Posterior vena cava (tissue), 2 donors: Measurements from ENCODE around the gene LRTM2. TPM values are rescaled to one million over a fixed set of nuclear protein-coding genes. Genes with fewer than 3 reads are reported as not detected.
"Not testable (repeated sequence)": the region's sequence is repeated elsewhere in the genome, so short reads cannot be mapped to it uniquely, and the experiment has no call there.

Experiments
- DNase-seq: peaks from one replicate; pipeline ENCODE4 v3.0.0-alpha.2; 2020; ENCODE audit warnings: low spot score
- intact Hi-C, 2 donors: fragments of 100-400 bp; cut with DNase I; formaldehyde crosslinking; loops; one replicate each; pipeline versions ENCODE4 v1.14.1 to v1.14.2; 2022 to 2023
- total RNA-seq, 2 donors: library from RNA; stranded (reverse); fragmentation: NEBNext Ultra II Directional; extraction: Animal tissue kit (Norgen Biotek cat#: 25700); gene quantifications; one replicate each; pipeline ENCODE4 v1.2.1, GENCODE V29; 2021
- donor health status: DM: yes; HTN: yes; CAD: no.
- donor health status: DM: yes; HTN: yes; CAD: no.

The LRTM2 gene
- total RNA-seq, 2 donors from 2014 or later: not detected

DNA sequence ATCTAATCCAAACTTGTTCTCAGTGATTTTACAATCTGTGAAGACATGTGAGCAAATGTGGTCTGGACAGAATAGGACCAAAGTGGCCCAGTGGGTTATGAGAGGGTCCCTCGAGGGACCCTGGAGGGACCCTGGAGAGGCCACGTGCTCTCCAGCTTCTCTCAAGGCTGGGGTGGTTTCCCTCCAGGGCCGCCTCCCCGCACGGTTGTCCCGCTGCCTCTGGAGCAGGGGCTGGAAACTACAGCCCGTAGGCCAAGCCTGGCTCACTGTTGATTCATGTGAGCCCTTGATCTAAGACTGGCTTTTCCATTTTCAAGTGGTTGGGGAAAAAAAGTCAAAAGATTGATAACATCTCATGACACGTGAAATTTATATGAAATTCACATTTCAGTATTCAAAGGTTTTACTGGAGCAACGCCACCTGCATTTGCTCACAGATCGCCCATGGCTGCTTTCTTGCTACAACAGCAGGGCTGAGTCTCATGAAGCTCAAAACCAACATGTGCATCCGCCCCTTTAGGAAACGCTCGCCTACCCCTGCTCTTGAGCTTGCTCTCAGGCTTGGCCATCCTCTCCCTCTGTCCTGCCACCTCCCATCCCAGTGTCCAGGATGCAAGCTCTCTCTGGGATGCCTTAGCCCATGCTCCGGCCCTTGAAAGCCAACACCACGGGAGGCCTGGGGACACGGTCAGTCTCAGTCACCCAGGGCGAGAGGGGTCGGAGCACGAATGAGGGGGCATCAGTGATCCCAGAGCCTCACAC is 12.1 kb upstream of the LRTM2 start:
- intact Hi-C loops: loop anchor here in 1 of 2 donors (10.0 kb wide), 1 partner anchor 477 kb away; no protein-coding TSS in a partner anchor
- peak; percentile 56 for DNase-seq

DNA sequence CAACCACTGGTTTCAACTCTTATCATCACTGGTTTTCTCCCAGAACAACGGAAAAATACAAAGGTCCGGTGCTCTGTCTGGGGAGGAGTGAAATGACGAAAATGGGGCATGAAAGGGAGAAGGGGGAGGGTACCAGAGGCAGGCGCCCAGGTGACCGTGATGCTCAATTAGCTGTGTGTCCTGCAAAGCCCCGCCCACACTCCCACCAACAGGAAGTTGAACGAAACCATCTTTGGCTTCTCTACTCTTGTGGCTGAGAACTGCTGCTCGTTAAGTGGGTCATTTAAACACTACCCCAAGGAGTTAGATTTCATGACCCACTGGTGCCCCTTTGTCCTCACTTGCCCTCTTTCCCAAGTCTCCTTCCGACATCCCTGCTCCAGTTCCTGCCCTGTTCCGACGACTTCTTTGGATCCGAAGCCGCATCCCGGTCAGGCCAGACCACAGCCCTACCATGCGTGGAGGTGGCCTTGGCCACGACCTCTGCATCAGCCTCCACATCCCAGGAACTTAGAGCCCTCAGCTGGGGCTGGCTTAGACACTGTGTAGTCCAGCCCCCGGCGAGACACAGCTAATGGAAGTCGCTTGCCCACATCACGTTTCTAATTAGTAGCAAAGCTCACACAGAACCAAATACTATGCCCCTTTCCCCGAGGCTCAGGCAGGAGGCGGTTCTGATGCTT is 11.4 kb upstream of the LRTM2 start:
- DNase-seq: peak; percentile 40
- intact Hi-C loops: loop anchor here in 1 of 2 donors (10.0 kb wide), 1 partner anchor 476 kb away; no protein-coding TSS in a partner anchor

DNA sequence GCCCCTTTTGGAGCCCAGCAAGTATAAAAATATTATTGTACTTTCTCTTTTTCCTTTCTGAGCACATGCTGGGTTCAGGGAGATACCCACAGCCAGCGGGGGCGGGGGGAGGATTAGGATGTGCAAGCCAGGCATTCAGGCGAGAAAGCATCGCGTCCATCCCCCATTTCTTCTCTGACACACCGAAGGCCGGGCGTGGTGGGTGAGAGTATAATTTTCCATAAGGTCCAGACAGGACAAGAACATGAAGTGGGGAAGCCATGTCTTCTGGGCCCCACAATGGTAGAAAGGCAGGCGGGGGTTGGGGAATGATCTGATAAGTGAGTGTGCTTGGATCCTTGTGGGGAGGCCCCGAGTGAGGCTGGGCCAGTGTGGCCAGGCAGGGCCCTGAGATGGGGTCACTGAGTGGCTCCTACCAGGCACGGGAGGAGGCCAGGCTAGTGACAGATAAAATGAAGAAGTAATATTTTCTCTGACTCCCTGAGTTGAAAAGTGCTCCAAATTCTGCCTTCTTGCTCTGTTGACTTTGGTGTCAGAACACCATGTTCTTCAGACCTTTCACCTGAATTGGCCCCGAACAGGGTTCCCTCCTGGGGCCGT is 10.7 kb upstream of the LRTM2 start:
- intact Hi-C loops: loop anchor here in 1 of 2 donors (10.0 kb wide), 1 partner anchor 475 kb away; no protein-coding TSS in a partner anchor
- no peak for DNase-seq

DNA sequence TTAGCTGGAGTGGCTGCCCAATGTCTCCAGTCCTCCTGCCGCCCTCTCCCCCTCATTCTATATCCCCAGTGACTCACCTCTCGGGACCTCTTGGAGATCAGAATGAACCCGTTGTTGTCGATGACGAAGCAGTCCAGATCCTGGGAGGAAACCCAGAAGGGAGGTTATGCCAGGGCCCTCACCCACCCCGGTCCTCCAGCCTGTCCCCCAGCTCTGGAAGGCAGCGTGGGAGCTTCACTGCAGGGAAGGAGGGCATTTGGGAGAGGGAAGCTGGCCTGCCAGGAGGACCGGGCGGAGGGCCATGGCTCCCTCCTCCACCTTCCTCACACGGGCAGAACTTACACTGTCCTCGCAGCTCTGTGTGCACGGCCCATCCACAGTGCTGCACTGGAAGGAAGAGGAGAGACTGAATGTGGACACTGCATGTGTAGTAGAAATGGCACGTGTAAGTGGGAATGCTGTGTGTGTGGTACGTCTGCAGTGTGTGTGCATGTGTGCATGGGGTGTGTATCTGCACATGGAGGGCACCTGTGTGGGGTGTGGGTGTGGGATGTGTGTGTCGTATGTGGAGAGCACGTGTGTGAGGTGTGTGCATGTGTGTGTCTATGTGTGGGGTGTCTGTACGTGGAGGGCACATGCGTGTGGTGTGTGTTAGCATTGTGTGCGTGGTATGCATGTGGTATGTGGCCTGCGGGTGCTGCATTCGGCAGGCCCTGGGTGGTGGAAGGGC is 10.0 kb upstream of the LRTM2 start:
- DNase-seq: no peak
- intact Hi-C loops: no loop called here

DNA sequence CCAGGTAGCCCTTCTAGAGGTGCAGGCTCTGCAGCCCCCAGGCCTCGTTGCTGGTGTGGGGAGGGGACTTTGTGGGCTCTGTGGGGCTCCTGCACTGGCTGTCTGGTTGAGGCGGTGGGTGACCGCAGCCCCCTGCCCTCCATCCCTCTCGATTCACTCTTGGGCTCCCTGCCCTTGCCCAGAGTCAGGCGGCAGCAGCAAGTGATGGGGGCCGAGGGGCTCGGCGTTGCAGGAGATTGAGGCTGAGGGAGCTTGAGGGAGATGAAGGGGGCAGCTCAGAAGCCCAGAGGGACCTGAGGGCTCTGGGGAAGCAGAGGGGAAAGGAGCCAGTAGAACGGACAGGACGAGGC is 9.5 kb upstream of the LRTM2 start:
- intact Hi-C loops: no loop called here
- no peak for DNase-seq

DNA sequence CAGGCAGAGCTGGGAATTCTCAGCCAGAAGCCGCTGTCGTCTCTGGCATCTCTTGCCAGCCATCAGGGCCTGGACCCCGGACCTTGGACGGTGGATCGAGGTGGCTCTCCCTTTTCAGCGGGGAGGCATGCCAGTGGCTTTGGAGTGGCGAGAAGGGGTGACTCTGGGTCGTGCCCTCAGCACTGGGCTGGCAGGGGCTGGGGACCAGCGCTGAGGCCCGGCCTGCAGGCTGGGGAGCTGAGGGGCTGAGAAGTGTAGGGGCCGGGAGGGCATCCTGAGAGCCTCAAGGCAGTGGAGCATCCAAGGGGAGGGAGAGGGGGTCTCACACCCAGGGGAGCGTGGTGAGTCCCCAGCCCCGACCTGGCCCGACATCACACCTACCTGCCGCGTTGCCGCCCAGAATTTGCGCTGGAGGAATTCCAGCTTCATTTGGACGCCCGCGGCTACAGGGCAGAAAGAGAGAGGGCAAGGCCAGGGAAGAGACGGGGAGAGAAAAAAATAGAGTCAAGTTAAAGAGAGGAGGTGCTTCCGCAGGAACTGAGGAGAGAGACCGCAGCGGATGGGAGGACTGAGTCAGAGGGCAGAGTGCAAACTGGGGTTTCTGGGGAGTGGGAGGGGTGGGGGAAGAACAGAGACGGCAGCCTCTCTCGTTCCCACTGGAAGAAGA is 9.0 kb upstream of the LRTM2 start:
- no peak for DNase-seq
- intact Hi-C loops: no loop called here

DNA sequence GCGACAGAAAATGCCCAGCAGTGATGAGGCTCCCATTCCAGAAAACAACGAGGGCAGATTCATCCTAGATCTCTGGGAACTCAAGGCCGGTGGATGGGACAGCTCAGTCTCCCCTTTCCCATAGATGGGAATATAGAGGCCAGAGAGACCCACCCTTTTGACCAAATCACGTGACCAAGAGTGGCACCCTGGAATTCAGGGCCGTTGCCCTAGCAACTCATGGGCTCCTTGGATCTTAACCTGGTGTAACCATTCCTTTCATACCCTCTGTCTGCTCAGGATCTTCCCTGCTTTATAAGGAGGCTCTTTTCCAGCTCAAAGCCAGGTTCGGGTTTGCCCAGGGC is 8.4 kb upstream of the LRTM2 start:
- intact Hi-C loops: no loop called here

DNA sequence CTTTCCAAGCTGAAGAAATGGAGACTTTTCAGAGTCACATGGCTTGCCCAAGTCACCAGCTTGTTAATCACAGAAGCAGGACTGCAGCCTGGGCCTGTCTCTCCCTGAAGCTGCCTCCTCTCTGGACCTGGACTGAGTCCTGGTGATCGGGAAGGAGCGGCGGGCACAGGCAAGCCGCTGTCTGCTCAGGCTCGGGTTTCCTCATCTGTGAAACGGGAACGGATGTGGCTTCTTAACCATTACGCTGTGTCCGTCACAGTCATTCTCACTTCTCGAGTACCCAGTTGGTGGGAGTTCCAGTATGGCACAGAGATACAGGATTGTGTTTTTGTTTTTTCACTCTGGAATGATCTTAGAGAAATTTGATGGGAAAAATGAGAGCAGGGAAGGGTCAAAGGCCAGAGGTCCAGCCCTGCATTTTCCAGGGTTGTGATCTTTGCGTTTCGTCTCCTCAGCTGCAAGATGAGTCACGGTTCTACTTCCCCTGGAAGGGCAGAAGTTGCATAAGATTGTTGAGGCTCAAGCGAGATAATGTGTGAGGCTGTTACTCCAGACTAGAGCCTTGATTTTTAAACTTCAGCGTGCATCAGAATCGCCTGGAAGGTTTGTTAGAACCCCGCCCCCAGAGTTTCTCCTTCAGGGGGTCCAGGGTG is 7.6 kb upstream of the LRTM2 start:
- intact Hi-C loops: no loop called here
- no peak for DNase-seq

More for the DNA sequence above, 8.4 kb upstream of the LRTM2 start:
- no peak for DNase-seq

DNA sequence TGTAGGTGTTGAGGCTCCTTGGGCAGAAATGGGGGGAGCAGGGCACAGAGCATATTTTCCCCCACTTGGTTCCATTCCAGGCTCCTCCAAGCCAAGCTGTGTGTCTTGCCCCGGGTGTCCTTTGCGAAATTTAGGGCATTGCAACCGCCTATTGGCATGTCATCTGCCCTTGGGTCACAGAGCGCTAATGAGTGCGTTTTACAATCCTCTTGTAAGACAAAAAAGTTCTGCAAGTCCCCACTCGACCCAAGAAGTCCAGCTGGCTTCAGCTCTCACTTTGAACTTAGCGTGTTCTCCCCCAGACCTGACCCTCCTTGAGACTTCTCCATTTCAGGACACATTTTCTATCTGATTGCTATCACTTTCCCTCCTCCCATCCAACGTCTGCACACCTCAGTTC is 6.1 kb upstream of the LRTM2 start:
- intact Hi-C loops: no loop called here
- no peak for DNase-seq

DNA sequence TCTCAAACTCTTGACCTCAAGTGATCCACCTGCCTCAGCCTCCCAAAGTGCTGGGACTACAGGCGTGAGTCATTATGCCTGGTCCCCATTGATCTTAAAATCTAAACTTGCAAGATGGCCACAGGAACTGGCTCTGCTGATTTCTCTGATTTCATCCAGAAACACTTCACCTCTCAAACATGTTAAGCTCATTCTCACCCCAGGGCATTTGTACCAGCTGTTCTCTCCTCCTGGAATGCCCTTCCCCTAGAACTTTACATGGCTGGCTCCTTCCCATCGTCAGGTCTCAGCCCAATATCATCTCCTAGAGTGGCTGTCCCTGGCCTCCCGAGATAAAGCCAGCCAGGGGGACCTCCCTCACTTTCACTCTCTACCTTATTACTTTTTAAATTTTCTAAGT is 5.3 kb upstream of the LRTM2 start:
- DNase-seq: no peak
- intact Hi-C loops: no loop called here

DNA sequence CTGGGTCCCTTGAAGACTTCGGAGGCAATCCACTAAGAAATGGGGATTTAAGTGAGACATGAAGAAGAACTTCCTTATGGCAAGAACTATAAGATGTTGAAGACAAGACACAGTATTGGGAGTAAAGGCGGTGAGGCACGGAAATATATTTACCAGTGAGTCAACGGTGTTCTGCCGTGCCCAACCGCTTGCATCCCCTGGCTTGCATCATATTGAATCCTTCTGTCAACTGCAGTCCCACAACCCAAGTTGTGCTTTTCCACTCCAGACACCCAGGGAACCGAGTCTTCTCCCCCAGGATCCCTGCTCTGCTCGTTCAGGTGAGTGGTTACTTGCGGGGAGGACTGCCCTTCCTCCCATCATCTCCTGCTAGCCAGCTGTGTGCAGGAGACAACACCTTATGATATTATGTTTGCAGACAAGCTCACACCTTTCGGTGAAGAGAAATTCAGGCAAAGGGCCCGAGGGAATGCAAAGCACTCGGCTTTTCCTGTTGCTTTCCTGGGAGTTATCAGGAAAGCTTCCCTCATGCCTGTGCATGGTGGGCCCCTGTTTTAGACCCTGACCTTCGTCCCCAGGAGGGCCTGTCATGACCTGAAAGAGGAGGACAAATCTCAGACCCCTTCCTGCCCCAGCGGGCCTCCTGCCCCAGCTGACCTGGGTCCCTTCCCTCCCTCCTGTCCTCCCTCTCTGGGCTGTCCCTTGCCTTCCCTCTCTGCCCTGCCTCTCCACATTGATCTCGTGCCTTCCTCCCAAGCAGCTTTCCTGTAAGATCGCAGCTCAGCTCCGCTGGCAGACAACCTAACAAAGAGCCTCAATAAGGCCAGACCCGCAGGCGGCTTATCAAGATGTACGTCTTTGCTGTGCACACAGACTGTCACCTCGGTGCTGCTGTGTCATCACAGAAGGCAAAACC is 4.3 kb upstream of the LRTM2 start:
- DNase-seq: no peak
- intact Hi-C loops: no loop called here

DNA sequence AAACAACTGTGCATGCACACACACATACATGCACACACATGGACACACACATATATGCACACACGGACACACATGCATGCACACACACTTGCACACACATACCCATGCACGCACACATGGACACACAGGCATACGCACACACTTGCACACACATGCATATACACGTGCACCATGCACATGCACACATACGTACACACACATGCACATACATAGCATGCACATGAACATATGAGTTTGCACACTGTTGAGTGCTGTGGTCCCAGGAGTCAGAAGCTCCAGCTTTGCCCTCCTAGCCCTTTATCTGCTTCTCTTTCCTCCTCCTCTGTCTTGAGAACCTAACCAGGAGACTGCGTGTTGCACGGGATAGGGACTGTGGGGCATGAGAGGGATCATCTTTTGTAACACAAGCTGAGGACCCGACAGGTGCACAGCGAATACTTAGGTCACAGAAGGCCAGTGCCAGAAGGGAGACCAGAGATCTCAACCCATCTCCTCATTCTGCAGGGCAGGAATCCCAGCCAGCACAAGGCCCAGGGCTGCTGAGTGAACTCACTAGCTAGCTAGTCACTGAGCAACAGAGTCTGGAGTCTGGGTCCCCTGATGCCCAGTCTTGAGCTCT is 3.5 kb upstream of the LRTM2 start:
- DNase-seq: no peak
- intact Hi-C loops: no loop called here

DNA sequence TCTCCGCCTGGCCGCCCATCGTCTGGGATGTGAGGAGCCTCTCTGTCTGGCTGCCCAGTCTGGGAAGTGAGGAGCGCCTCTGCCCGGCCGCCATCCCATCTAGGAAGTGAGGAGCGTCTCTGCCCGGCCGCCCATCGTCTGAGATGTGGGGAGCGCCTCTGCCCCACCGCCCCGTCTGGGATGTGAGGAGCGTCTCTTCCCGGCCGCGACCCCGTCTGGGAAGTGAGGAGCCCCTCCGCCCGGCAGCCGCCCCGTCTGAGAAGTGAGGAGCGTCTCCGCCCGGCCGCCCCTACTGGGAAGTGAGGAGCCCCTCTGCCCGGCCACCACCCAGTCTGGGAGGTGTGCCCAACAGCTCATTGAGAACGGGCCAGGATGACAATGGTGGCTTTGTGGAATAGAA is 2.4 kb upstream of the LRTM2 start:
- DNase-seq, intact Hi-C loops: not testable (repeated sequence)

DNA sequence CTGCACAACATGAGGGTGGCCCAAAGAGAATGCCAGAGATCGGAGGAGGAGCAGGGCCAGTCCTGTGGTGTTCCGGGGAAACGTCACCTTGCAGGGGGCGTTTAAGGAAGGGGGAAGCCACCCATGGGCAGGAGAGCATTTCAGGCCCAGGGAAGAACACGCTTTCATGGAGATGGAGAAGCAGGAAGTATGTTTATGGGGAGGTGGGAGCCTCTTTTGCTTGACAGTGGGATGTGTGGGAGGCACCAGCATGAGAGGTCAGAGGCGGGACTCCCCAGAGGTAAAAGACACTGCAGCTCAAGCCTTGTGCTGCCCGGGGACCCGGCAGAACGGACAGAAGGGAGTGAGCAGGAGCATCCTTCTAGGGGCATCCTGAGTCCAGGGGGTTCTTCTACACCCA is 1.3 kb upstream of the LRTM2 start:
- intact Hi-C loops: no loop called here
- DNase-seq: no peak

DNA sequence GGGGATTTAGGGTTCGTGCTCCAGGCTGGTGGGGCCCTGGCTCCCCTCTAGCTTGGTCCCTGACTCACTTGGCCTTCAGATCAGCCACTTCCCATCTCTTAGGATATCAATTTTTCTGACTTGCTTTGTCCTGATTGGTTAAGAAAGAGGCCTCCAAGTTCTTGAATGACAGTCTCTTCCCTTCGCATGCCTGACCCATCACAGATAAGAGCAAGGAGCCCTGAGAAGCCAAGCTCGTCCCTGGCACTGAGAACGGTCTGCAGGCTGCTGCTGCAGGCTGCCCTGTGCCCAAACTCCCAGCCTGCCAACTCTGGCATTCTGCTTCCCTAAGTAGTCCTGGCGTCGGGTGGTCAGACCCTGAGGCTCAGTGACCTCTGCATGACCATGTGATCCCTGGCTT is 794 bp upstream of the LRTM2 start:
- intact Hi-C loops: no loop called here
- DNase-seq: no peak

DNA sequence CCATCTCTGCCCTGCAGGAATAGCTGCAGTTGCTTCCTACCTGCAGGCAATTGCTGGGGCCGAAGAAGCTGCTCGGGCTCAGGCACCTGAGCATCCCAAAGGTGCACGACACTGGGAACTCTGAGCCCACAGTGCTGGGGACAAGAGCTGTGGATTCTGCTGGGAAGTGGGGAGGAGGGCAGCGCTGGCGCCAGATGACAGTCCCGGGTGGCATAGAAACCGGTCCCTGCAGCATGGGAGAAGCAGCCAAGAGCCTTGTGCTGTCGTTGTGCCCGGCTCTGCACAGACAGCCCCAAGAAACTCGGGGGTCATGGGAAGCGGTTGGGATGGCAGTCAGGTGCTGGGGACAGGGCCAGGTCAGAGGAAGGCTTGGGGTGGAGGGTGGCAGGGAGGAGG is 529 bp downstream of the LRTM2 start:
- no peak for DNase-seq
- intact Hi-C loops: no loop called here

DNA sequence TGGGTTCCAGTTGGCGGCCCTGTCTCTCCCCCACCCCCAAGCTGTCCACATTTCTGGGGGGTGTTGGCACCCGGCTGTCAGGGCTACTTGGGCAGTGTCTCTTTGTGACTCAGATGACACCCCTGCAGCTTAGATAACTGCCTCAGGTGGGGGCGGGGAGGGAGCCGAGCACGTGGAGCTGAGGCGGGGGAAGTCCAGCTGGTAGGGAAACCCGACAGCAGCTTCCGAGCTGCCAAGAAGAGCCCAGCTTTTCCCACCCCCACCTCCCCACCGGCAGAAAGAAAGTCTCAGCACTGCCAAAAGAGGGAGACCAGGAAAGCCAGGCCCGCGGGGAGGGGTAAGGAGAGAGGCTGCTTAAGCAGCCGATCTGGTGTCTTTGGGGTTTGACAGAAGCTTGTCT is 1.4 kb downstream of the LRTM2 start:
- intact Hi-C loops: no loop called here
- no peak for DNase-seq

DNA sequence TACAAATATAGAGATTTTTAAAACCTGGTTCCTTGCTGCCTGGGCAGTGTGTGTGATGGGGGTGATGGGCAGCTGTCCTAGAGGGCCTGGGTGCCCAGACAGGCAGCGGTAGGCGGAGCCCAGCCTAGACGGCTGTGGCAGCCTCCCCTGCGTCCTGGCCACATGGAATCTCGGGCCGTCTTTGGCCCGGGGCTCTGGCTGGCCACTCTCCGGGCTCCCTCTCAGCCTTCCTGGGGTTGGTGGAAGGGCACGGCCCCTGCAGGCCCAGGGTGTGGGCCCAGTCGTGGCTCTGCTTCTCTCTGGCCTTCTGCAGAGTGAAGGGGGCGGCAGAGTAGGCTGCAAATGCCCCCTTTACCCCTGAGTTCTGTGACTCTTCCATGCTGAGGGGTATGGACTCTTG is 2.3 kb downstream of the LRTM2 start:
- intact Hi-C loops: no loop called here
- no peak for DNase-seq
